SU-DHL-6 (cell line): Measurements from ENCODE around the gene ATP1B3.

Source experiments
- H2AFZ ChIP-seq: fragments of 200-600 bp; sonication (generic); 2 replicates; pipeline ENCODE4 v1.6.1; 2014; ENCODE audit warnings: low read depth, mild to moderate bottlenecking, moderate library complexity, mixed read lengths, antibody characterized with exemption, low read length; ENCODE audit not compliant: severe bottlenecking
- H3F3A ChIP-seq: fragments of 200-600 bp; shearing (Covaris generic); 2 replicates; pipeline ENCODE4 v1.6.0; 2016; ENCODE audit warnings: antibody characterized with exemption, mild to moderate bottlenecking; ENCODE audit not compliant: insufficient read depth
- H3K27ac ChIP-seq: fragments of 200-600 bp; sonication (generic); 2 replicates; pipeline ENCODE4 v1.5.1; 2016; ENCODE audit warnings: low read depth, mild to moderate bottlenecking, low read length, moderate library complexity, mixed read lengths
- H3K27me3 ChIP-seq: fragments of 200-600 bp; sonication (generic), shearing (Covaris generic); 2 replicates; pipeline ENCODE4 v1.6.0; 2014; ENCODE audit warnings: mild to moderate bottlenecking, low read length
- H3K36me3 ChIP-seq: fragments of 200-600 bp; sonication (generic); 2 replicates; pipeline ENCODE4 v1.6.1; 2014; ENCODE audit warnings: mild to moderate bottlenecking, low read length, mixed read lengths
- H3K4me2 ChIP-seq: fragments of 300-600, 200-600 bp; shearing (Covaris generic), sonication (generic); 2 replicates; pipeline ENCODE4 v1.6.0; 2014; ENCODE audit warnings: low read length, low read depth, mild to moderate bottlenecking; ENCODE audit not compliant: poor library complexity, severe bottlenecking
- H3K4me3 ChIP-seq: fragments of 200-600 bp; sonication (generic); 2 replicates; pipeline ENCODE4 v1.5.1; 2014; ENCODE audit warnings: antibody characterized with exemption, low read length, mild to moderate bottlenecking, mixed read lengths; ENCODE audit not compliant: insufficient read depth, poor library complexity, severe bottlenecking
- H3K79me2 ChIP-seq: fragments of 200-600 bp; sonication (generic); 2 replicates; pipeline ENCODE4 v1.6.1; 2014; ENCODE audit warnings: mild to moderate bottlenecking, low read length, moderate library complexity; ENCODE audit not compliant: insufficient read depth
- H3K9ac ChIP-seq: fragments of 200-600 bp; sonication (generic); 2 replicates; pipeline ENCODE4 v1.7.0; 2014; ENCODE audit warnings: mild to moderate bottlenecking, low read length
- H3K9me2 ChIP-seq: fragments of 200-600 bp; sonication (generic); replicated peaks from 2 replicates; pipeline ENCODE4 v1.6.1; 2014; ENCODE audit warnings: low read length; ENCODE audit not compliant: insufficient read depth
- H3K9me3 ChIP-seq: fragments of 200-600 bp; sonication (generic); 2 replicates; pipeline ENCODE4 v1.6.1; 2014; ENCODE audit warnings: low read length, mixed read lengths; ENCODE audit not compliant: insufficient read depth
- H4K20me1 ChIP-seq: fragments of 200-600 bp; sonication (generic); 2 replicates; pipeline ENCODE4 v1.6.1; 2014; ENCODE audit warnings: low read depth, mild to moderate bottlenecking, antibody characterized with exemption, low read length, moderate library complexity, mixed read lengths
- EZH2phosphoT487 ChIP-seq: fragments of 200-600 bp; sonication (generic), shearing (Covaris generic); conservative IDR thresholded peaks from 2 replicates; pipeline ENCODE4 v1.6.1; 2018; ENCODE audit warnings: mild to moderate bottlenecking, antibody characterized with exemption, low read length, moderate library complexity, mixed read lengths
- TF ChIP-seq, protein P1 (sequence below): fragments of 200-600 bp; sonication (generic); IDR thresholded peaks from one replicate; pipeline ENCODE4 v1.5.1; 2017; ENCODE audit warnings: antibody characterized with exemption, mild to moderate bottlenecking, low read length, moderate library complexity; ENCODE audit not compliant: insufficient read depth, poor library complexity, severe bottlenecking

The ATP1B3 gene

DNA sequence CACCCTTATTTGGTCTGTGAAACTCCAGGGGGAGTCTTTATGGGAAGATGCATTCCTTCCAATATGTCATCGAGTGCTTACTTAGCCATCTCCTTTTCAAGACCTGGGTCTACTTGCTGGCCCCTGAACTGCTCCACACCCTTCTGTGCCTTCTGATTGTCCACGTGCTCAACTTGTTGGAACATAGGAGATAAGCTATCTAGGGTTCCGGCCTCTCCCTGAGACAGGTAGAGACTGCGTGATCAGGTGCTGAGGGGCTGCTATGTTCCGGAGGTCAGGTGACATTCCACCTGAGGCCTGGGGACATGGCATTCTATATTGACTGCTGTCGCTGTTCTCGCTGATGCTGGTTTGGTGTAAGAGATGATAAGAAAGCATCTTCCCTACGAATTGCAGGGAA lies 65.6 kb downstream of the ATP1B3 start:
- Histone ChIP-seq H3K4me2 (no peak overlapping the region), H3K9me3 (no peaks in the 10 kb centered on the region), H3K79me2 (no peaks in the 10 kb centered on the region), H3K27me3 (no peaks in the 10 kb centered on the region), H3K36me3 (no peaks in the 10 kb centered on the region), H3K9me2 (no peaks in the 10 kb centered on the region), H3K4me3 (no peak overlapping the region), H2AFZ (no peak overlapping the region), H3F3A (no peaks in the 10 kb centered on the region), H3K9ac (no peak overlapping the region), H4K20me1 (no peaks in the 10 kb centered on the region), H3K27ac (no peak overlapping the region)
- TF ChIP-seq EZH2phosphoT487 = no peak
- TF ChIP-seq, protein P1, sequence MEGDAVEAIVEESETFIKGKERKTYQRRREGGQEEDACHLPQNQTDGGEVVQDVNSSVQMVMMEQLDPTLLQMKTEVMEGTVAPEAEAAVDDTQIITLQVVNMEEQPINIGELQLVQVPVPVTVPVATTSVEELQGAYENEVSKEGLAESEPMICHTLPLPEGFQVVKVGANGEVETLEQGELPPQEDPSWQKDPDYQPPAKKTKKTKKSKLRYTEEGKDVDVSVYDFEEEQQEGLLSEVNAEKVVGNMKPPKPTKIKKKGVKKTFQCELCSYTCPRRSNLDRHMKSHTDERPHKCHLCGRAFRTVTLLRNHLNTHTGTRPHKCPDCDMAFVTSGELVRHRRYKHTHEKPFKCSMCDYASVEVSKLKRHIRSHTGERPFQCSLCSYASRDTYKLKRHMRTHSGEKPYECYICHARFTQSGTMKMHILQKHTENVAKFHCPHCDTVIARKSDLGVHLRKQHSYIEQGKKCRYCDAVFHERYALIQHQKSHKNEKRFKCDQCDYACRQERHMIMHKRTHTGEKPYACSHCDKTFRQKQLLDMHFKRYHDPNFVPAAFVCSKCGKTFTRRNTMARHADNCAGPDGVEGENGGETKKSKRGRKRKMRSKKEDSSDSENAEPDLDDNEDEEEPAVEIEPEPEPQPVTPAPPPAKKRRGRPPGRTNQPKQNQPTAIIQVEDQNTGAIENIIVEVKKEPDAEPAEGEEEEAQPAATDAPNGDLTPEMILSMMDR = no peak

DNA sequence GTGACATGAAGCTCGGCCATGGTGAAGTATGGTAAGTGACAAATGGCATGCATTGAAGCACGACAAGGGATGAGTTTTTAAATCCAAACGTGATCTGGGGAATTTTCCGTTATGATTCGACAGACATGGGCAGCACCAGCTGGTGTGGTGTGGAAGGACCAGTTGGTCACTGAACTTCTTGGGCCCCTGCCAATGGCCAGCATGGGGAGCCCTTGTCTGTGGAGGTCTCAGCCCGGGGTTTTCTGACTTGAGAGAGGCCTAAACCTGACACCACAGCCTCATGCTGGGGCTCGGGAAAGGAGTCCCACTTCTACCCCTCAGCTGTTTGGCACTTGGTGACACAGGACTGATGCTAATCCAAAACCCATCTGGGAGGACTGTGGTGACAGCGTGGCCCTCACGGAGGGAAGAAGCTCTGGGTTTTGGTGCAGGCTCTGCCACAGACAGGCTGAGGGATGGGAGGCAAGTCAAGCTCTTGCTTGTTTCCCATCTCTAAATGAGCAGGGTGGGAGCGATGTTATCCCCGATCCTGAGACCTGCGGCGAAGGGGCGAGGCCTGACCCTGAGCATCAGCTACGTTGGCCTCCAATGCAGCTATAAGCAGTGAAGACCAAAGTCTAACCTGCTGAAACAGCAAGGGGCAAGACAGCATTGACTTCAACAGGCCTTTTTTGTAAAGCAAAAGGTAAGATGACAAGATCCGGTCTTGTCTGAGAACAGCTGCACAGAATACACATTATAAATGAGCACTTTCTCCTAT lies 69.5 kb downstream of the ATP1B3 start:
- H3K4me3 ChIP-seq = no peak overlapping the region
- H2AFZ ChIP-seq = no peak overlapping the region
- TF ChIP-seq EZH2phosphoT487 = no peak
- TF ChIP-seq, protein P1 = no peak
- H3K9ac ChIP-seq = no peak overlapping the region
- no peaks in the 10 kb centered on the region for H3K36me3 ChIP-seq
- H3K4me2 ChIP-seq = no peak overlapping the region
- H4K20me1 ChIP-seq = no peaks in the 10 kb centered on the region
- no peak overlapping the region for H3K27ac ChIP-seq
- H3K27me3 ChIP-seq = no peaks in the 10 kb centered on the region
- H3K9me2 ChIP-seq = no peaks in the 10 kb centered on the region
- H3K79me2 ChIP-seq = no peaks in the 10 kb centered on the region
- no peaks in the 10 kb centered on the region for H3K9me3 ChIP-seq
- no peaks in the 10 kb centered on the region for H3F3A ChIP-seq

GRCh38 chr3:141949399-141949798 lies 73.0 kb downstream of the ATP1B3 start:
- no peaks in the 10 kb centered on the region for H3K36me3 ChIP-seq
- no peak overlapping the region for H3K4me3 ChIP-seq
- no peak overlapping the region for H2AFZ ChIP-seq
- no peaks in the 10 kb centered on the region for H3F3A ChIP-seq
- no peaks in the 10 kb centered on the region for H3K9me2 ChIP-seq
- no peak overlapping the region for H3K27ac ChIP-seq
- no peaks in the 10 kb centered on the region for H3K9me3 ChIP-seq
- H3K9ac ChIP-seq = no peak overlapping the region
- no peaks in the 10 kb centered on the region for H4K20me1 ChIP-seq
- H3K4me2 ChIP-seq = no peak overlapping the region
- TF ChIP-seq EZH2phosphoT487 = no peak
- TF ChIP-seq, protein P1 = no peak
- no peaks in the 10 kb centered on the region for H3K79me2 ChIP-seq
- no peaks in the 10 kb centered on the region for H3K27me3 ChIP-seq
